GM12878 (cell line): ENCODE data around the gene PPP2R5D.

ENCODE experiments used
- BACH1 ChIP-seq: fragments of 450-650 bp; IDR thresholded peaks from 2 replicates; pipeline ENCODE4 v1.6.1; 2017; ENCODE audit warnings: mild to moderate bottlenecking, borderline replicate concordance
- RB1 ChIP-seq: fragments of 450-650 bp; formaldehyde crosslinking; IDR thresholded peaks from 2 replicates; pipeline ENCODE4 v1.6.1; 2017; ENCODE audit warnings: mild to moderate bottlenecking, borderline replicate concordance

- TF ChIP-seq RB1 = no peak
- no peak for TF ChIP-seq BACH1
Observed at GRCh38 chr6:42960243-42961019, 23.9 kb upstream of the PPP2R5D start, which contains the start of gene GNMT.
